Stimulated activated CD4-positive, alpha-beta T cell treated with anti-CD3 and anti-CD28 coated beads, Interleukin-4, amount 100 ng/mL, for 48 hours (primary cell): ENCODE measurements around the gene FKBP8.
A peak's percentile ranks its signal among the peaks of the same experiment; 100 is the strongest.

Experiments used
- DNase-seq, 2 donors: peaks; one replicate each; pipeline ENCODE4 v3.0.0-alpha.2; 2020; ENCODE audit warnings: low read depth in 2 of 2

The FKBP8 gene

GRCh38 chr19:18502246-18502637 lies 41.1 kb downstream of the FKBP8 start:
- no peak for DNase-seq

DNA sequence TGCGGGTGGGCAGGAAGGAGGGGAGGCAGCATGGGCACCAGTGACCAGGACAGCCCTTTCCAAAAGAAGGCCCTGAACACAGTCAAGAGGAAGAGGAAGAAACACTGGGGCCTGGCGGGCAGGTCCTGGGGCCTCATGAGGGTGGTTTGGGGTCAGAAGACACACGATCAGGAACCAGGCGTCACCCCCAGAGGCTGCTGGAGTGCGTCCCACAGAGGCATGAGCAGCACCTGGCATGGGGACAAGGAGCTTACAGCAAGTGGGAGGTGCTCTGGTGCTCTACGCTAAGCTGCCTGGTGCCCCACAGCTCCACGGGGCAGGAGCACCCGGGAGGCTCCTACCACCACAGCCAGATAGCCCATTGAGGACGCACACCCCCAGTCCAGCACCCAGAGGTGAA lies 41.5 kb downstream of the FKBP8 start:
- no peak for DNase-seq

- no peak for DNase-seq
These were observed 42.0 kb downstream of the FKBP8 start for GRCh38 chr19:18501351-18501750.

GRCh38 chr19:18500799-18501198 lies 42.6 kb downstream of the FKBP8 start:
- no peak for DNase-seq

DNA sequence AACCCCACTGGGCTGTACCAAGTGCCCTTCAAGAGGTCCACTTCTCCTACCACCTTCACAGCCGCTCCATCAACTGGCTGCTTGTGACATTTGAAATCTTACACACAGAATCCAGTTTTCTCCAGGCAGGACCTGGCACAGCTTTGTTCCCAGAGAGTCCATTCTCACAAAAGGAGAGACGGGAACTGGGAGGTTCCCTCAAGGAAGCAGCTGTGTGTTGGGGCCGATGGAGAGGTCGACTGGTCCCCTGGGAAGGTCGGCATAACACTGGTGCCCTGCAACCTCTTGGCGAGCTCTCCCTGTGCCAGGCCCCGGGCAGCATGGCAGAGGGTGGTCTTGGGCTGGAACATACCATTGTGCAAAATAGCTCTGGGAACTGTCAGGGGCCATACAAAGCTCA lies 43.0 kb downstream of the FKBP8 start:
- DNase-seq, result no peak

DNA sequence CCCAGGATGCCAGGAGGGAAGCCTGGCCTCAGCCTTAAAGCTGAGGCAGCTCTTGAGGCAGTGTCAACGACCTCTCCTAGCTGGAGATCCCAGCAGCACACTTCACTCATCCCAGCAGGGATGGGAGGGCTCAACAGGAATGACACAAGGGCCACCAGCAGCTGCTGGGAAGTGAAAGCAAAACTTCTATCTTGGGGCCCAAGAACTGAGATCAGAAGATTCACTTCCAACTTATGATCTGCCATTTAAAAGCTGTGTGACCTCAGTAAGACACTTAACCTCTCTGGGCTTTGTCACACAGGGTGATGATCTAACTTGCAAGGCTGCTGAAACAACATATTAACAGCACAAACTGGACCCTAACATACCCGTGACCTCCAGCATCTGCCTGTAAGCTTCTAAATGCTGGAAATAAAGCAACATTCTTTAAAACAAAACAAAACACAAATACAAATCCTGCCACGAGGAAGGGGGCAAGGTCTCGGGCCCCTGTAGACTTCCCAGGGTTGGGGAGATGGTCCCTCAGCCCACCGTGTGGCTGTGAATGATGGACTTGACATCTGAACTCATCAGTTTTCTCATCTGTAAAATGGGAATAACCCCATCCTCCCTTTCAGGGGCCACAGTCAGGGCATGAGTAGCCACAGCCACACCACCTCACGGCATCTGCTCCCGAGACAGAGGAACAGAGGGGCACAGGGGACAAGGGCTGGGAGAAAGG lies 44.2 kb downstream of the FKBP8 start:
- no peak for DNase-seq

DNA sequence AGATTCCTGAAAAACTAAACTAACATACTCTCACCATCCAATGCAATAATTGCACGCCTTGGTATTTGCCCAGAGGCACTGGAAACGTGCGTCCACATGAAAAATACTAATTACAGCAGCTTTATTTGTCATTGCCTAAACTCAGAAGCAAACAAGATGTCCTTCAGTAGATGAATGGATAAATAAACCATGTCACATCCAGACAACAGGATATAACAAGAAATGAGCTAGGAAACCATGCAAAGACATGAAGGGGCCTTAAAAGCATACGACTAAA lies 46.5 kb downstream of the FKBP8 start:
- DNase-seq, result no peak

DNA sequence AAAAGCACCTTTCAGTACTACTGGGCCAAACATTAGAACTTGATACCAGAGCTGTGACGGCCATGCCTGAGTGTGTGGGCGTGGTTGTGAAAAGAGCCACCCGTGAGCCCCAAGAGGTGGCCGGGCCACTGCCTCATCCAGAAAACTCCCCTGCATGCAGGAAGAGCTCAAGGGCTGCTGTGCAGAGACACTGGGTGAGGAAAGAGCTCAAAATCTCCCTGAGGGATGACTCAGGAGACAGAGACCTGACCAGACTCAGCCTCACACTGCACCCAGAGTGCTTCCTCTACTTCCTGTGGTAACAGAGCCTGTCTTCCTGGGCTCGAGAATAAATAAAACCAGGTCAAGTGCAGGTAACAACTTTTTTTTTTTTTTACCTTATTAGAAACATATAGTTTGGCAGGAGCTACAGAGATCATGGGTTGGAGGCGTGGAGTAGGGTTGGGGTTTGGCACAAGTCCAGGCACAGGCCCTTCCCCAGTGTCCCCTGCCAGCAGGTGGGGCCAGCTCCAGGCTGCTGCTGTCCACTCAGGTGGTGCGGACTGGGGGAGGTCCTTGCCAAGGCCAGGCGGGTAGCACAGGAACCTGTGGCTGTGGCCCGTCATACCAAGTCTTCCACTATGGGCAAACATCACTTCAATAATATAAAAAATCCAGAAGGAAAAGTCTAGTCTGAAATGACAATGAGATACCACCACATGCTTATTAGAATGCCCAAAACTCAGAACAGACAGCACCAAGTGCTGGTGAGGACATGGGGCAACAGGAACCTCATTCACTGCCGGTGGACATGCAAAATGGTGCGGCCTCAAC lies 47.0 kb downstream of the FKBP8 start:
- peak; percentile 35 to 45 for DNase-seq

DNA sequence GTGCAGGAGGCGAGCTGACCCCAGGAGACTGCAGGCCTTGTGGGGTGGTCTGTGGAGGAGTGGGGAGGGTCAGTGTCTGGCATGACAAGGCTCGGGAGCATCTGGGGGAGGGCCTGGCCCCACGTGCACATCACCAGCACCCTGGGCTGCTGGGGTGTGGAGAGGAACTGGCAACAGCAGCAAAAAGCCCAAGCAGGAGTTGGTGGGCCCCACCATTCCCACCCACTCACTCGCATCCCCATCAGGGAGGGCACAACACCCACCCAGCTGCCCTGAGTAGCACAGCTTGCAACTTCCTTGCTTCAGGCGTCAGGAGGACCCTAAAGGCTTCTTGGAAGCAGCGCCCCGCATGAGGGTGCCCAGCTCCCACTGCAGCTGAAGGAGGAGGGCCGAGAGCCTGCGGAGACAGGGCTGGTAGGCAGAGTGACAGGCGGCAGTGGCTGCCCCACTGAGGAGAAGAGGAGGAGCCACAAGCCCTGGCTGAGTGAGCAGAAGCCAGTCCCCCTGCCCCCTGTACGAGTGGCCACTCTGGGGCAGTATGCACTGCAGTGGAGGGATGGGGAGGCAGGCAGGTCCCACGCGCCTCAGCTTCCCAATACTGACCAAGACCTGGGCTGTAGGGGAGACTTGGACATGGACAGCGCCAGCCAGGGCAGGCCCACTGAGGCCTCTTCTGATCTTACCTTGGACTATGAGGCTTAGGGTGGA lies 48.0 kb downstream of the FKBP8 start:
- DNase-seq, result no peak

- DNase-seq, result no peak
These were observed 49.1 kb downstream of the FKBP8 start for GRCh38 chr19:18494267-18494607.

GRCh38 chr19:18493440-18494266 lies 49.7 kb downstream of the FKBP8 start:
- no peak for DNase-seq

DNA sequence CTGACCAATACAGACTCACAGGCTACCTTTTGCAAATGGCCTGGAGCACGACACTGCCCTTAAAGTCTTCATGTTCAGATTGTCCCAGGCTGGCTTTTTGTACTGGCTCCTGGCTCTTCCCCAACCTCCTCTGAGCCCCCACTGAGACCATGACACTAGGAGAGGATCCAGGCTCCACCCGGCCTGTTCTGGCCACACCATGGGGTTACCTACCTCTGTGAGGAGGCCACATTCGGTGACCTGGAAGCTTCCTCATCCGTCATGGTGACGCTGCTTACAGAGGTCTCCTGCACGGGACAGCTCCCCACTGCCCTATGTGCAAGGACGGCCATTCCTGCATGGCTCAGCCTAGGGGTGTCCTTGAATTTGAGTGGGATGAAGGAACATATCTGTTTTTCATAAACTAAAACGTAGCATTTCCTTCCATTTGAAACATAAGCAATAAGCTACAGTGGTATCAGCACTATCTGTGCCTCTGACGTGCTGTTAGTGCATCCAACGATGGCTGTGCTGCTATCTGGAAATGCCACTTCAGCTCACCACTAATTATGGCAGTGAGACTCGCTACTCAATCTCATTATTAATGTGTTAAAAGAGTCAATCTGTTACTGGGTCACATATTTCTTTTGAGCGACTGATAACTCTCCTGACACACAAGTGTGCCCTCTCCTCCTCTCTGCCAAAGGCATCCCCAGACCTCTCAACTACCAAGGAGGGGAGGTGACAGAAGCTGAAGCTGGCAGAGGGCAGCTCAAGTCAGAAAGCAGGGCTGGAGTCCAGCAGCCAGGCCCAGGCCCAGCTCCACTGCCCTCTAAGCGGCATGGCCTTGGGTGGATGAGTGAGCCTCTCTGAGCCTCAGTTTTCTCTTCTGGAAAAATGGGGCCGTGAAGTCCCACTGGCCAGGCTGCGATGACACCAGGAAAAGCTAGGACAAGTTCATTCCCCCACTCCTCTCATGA lies 51.1 kb downstream of the FKBP8 start:
- DNase-seq, result no peak

DNA sequence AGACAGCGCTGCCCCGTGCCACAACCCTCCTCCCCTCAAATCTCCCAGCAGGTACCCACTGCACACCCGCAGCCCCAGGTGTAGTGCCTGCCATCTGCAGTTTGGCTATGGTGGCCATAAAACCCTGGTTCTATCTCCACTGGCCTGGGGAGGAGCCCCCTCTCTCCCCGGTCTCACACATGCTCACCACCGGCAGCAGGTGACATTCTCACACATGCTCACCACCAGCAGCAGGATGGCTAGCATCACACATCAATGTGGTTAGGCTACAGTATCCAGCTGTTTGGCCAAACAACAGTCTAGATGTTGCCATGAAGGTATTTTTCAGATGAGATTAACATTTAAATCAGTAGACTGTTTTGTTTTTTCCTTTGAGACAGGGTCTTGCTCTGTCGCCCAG lies 52.6 kb downstream of the FKBP8 start:
- DNase-seq, result no peak

DNA sequence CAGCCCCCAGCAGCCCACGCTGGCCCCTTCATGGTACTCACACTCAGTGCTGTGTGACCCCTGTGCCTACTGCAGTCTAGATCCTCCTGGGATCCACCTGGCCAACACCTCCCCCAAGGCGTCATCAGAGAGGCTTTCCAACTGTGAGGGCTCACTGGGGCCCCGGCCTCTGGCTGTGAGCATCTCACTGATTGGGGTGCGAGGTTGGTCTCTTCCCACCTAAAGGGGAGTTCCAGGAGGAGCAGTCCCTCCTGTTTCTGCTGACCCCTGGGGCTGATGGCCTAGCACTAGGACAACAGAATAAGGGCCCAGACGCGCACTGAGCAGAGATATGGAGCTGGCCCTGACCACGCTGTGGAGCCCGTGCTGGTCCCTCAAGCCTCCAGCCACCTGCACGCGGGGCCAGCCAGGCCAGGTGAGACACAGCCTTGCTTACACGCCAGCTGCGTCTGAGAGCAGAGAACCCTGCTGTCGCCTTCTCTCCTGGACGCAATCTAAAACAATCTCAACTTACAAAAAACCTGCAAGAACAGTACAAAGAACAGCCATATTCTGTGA lies 53.7 kb downstream of the FKBP8 start:
- no peak for DNase-seq

DNA sequence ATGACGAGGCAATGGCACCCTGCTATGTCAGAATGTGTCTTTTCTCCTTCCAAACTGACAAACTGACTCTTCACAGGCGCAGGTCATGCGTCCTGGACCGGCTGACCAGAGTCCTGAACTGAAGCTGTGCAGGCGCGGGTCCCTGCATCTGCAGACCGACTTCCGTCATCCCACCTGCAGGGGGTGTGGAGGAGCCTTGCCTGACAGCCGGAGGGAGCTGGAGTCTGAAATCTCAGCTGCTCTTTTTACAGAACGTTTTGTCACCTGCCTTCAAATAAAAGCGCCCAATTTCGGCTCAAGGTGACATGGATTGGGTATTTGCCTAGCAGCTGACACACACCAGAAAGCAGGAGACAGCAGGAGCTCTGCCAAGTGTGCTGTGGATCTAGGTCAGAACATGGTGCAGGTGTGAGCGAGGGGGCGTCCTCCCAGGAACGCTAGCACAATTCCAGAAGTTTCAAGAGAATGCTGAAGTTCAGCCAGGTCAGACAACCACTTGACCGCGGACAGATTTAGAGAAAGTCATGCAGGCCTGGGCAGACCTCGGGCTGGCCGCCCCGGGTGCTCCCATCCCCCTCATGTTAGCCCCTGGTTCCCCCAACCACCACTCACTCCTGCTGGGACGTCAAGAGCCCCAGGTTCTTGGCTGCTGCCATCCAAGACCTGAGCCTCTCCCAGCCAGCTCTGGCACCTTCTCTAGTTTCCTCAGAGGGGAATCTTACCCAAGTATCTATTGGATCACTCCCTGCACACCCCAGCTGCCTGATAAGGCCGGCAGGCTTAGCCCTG lies 54.3 kb downstream of the FKBP8 start:
- DNase-seq, result no peak

GRCh38 chr19:18488403-18488723 lies 55.0 kb downstream of the FKBP8 start:
- DNase-seq, result no peak

- DNase-seq, result no peak
These were observed 55.6 kb downstream of the FKBP8 start for GRCh38 chr19:18487576-18488402.

DNA sequence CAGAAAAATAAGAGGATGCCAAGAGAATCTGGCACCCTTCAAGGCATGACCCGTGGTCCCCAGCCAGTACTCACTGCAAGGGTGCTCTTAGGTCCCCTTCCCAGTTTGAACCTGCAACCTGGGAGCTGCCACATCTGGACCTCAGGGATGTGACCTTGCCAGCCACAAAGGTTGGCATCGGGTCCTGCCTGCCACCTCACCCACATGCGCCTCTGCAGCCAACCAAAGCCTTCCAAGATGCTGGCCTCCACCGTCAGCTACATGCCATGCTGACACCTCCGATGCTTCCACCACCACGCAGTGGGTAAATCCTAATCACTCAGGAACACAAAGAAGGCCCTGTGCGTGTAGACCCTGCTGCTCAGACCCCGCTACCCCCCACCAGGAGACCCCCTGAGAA lies 56.6 kb downstream of the FKBP8 start:
- DNase-seq, result no peak

GRCh38 chr19:18484992-18485391 lies 58.4 kb downstream of the FKBP8 start:
- no peak for DNase-seq
